Right atrium auricular region (tissue), 2 donors: ENCODE measurements around the gene ULK2. TPM values are rescaled to one million over a fixed set of nuclear protein-coding genes. Genes with fewer than 3 reads are reported as not detected.

Source experiments
- DNase-seq: peaks from one replicate; pipeline ENCODE4 v3.0.0-alpha.2; 2019; ENCODE audit warnings: low spot score
- H3K27ac ChIP-seq, 2 donors: fragments of 200-600 bp; sonication (generic); 1 replicate in 1 of 2; 2 replicates in 1 of 2; pipeline ENCODE4 v1.5.1; 2016 to 2019
- H3K27me3 ChIP-seq, 2 donors: fragments of 200-600 bp; sonication (generic); one replicate each; pipeline versions ENCODE4 v1.5.1 to v1.6.0; 2017 to 2019
- H3K36me3 ChIP-seq: fragments of 200-600 bp; sonication (generic); one replicate; pipeline ENCODE4 v1.5.1; 2016
- H3K4me1 ChIP-seq, 2 donors: fragments of 200-600 bp; sonication (generic); one replicate each; pipeline versions ENCODE4 v1.5.1 to v1.6.0; 2017 to 2019
- H3K4me3 ChIP-seq, 2 donors: fragments of 200-600 bp; sonication (generic); 1 replicate in 1 of 2; 2 replicates in 1 of 2; pipeline ENCODE4 v1.5.1; 2017 to 2019; ENCODE audit warnings: mild to moderate bottlenecking in 1 of 2, moderate library complexity in 1 of 2
- H3K9me3 ChIP-seq, 2 donors: fragments of 200-600 bp; sonication (generic); one replicate each; pipeline ENCODE4 v1.5.1; 2019
- total RNA-seq, 2 donors: library from RNA; depleted of rRNA; stranded (reverse); fragments of >200 nt; gene quantifications; one replicate each; pipeline ENCODE4 v1.1.0, GENCODE V29; 2016
- TF ChIP-seq, protein P1 (sequence below), 2 donors: fragments of 200-600 bp; sonication (generic); IDR thresholded peaks; one replicate each; pipeline ENCODE4 v1.5.1; 2019; ENCODE audit warnings: antibody characterized with exemption in 2 of 2

ULK2 gene
- total RNA-seq, 2 donors from 2014 or later: 18.4 to 20.3 TPM

DNA sequence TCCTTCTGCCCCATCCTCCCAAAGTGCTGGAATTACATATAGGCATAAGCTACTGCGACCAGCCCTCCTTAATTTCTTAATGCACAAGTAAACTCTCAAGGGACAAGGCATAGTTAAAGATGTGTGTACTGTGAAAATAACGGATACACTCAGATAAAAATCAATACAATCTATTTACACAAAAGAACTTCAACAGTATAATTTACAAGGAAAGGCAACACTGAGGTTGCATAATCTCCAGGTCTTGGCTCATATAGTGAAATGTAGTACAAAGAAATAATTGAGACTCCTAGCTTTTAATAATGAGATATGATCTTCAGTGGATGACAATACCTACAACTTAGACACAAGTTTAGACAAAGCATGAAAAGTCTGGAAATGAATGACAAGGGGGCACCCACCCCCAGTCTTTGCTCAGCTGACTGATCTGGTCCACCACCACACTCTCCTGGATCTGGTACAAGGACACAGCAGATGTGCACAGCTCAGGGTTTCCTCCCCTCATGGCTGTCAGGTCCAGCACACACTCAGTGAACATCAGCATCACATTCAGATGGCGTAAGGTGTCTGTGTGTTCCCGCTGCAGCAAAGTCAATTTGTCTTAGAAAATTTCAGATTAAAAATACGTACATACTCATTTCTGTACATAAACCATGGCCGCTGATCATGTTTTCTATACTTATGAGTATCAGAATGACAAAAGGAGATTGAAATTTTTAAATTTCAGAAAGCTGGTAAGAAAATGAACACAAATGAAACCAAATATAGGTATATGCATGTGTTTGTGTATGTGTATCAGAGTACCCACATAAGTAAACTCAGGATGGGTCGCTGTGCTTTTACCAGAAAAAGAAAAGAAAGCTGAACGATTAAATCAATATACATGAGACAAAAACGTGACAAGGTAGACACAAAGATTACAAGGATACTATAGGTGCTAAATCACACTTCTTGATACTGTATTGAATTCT, 86.0 kb downstream of the ULK2 start:
- Histone ChIP-seq H3K4me1 (no peaks in the 10 kb centered on the region), H3K27me3 (no peaks in the 10 kb centered on the region), H3K4me3 (no peak overlapping the region), H3K9me3 (no peaks in the 10 kb centered on the region), H3K27ac (no peak overlapping the region), H3K36me3 (peaks cover 23% of the 10 kb centered on the region)
- DNase-seq: no peak
- TF ChIP-seq, protein P1, sequence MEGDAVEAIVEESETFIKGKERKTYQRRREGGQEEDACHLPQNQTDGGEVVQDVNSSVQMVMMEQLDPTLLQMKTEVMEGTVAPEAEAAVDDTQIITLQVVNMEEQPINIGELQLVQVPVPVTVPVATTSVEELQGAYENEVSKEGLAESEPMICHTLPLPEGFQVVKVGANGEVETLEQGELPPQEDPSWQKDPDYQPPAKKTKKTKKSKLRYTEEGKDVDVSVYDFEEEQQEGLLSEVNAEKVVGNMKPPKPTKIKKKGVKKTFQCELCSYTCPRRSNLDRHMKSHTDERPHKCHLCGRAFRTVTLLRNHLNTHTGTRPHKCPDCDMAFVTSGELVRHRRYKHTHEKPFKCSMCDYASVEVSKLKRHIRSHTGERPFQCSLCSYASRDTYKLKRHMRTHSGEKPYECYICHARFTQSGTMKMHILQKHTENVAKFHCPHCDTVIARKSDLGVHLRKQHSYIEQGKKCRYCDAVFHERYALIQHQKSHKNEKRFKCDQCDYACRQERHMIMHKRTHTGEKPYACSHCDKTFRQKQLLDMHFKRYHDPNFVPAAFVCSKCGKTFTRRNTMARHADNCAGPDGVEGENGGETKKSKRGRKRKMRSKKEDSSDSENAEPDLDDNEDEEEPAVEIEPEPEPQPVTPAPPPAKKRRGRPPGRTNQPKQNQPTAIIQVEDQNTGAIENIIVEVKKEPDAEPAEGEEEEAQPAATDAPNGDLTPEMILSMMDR (IDR thresholded peaks at IDR 0.05): no peak

DNA sequence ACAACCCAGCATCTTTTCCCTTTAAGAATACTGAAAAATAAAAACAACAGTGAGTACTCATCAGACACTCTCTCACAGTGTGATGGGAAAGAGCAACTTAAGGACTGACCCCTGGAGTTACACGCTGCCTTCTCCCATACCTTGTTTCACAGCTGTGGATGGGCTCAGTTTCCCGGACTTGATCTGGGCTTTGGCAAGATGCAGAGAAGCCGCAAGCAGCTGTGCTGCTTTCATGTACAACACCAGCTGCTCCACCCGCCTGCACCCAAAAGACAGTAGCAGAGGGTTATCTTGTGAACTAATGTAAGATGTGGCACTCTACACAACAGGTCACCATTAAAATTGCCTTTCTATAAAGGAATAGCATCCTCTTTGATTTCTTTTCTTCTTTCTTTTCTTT, 86.9 kb downstream of the ULK2 start:
- TF ChIP-seq, protein P1 (IDR thresholded peaks at IDR 0.05): no peak
- Histone ChIP-seq H3K27ac (no peak overlapping the region), H3K9me3 (no peaks in the 10 kb centered on the region), H3K27me3 (no peaks in the 10 kb centered on the region), H3K36me3 (peaks cover 32% of the 10 kb centered on the region), H3K4me3 (no peak overlapping the region), H3K4me1 (no peaks in the 10 kb centered on the region)
- no peak for DNase-seq

DNA sequence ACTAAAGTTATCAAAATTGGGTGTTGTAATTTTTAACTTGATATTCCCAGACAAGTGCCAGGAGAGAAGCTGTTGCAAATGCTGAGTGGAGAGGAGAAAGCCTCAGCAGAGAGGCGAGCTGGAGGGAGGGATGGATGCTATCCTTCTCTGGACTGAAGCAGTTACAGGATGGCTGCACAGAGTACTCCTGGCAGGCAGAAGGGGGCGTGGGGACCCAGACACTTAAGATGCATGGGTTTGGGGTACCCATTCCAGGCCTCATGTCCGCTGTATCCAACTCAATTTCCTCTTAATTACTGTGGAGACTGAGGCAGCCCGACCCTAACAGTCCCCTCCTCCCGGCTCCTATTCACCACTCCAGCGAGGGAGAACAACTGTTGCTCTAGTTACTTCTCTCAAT, 94.2 kb downstream of the ULK2 start:
- no peak overlapping the region for H3K27ac ChIP-seq
- peaks cover 29% of the 10 kb centered on the region for H3K36me3 ChIP-seq
- no peaks in the 10 kb centered on the region for H3K4me1 ChIP-seq
- TF ChIP-seq, protein P1 (IDR thresholded peaks at IDR 0.05): no peak
- H3K4me3 ChIP-seq: no peak overlapping the region
- H3K27me3 ChIP-seq: no peaks in the 10 kb centered on the region
- H3K9me3 ChIP-seq: no peaks in the 10 kb centered on the region
- peak; percentile 53 for DNase-seq

DNA sequence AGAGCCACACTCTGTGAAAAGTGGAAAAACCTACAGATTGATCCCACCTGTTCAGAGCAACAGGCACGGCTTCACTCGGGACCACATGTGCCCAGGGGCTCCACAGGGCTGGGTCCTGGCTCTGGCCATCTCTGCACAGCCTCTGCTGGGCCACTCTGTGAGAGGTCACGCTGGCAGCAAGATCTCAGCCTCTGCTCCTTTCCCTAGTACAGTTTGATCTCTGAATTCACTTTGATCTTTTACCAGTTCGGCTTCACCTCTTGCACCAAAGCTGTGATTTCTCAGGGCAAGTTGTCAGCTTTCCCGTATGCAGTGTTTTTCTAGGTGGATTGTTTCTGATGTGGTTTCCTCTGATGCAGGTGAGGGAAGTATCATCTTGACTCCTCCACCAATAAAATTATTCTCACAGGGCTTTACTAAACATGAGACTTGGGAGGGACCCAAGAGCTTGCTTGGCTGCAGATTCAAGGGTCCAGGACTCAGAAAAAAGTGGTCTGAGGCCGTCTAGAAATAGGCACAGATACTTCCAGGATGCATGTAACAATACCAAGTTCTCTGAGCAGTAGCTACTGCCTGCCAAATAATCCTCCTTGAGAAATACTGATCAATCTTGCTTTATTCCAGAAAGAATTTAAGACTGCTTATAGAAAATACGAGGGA, 95.6 kb downstream of the ULK2 start:
- Histone ChIP-seq H3K9me3 (no peaks in the 10 kb centered on the region), H3K4me3 (no peak overlapping the region), H3K27me3 (no peaks in the 10 kb centered on the region), H3K36me3 (peaks cover 23% of the 10 kb centered on the region), H3K4me1 (no peaks in the 10 kb centered on the region), H3K27ac (no peak overlapping the region)
- TF ChIP-seq, protein P1 (IDR thresholded peaks at IDR 0.05): no peak
- peak; percentile 52 for DNase-seq

DNA sequence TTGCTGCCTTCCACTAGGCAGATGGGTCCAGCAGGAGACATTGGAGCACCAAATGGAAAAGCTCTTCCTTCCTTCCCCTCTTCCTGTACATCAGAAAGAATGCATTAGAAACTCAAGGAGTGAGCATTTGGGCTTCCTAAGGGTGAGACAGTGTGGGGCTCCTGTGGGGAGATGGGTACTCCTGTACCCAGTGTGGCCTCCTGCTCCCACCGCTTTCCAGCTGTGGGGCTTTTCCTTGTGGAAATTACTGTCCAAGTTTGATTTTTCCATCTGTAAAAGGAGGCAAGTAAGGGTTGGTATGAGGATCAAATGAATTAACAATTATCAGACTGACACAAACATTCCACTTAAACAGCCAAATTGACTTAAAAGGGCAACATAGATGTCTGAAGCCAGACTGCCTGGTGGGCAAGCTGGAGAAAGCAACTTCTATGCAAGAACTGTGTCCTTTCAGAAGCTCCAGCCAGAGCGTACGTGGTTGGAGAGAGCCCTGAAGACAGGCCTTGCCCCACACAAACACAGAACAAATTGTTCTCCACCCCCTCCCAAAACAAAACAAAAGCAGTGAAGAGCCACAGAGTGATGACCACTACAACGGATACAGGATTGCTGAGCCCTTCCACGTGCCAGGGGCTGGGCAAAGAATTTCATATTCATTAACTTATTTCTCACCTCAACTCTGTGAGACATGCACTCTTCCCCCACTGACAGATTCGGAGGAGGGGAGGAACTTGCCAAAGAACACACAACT, 96.6 kb downstream of the ULK2 start:
- no peak overlapping the region for H3K4me3 ChIP-seq
- H3K9me3 ChIP-seq: no peaks in the 10 kb centered on the region
- H3K4me1 ChIP-seq: no peaks in the 10 kb centered on the region
- H3K36me3 ChIP-seq: peaks cover 14% of the 10 kb centered on the region
- TF ChIP-seq, protein P1 (IDR thresholded peaks at IDR 0.05): no peak
- H3K27me3 ChIP-seq: no peaks in the 10 kb centered on the region
- no peak overlapping the region for H3K27ac ChIP-seq
- DNase-seq: peak; percentile 57
